Naive thymus-derived CD4-positive, alpha-beta T cell (primary cell): Measurements from ENCODE around the gene RPTOR. TPM values are rescaled to one million over a fixed set of nuclear protein-coding genes. Genes with fewer than 3 reads are reported as not detected.

Source experiments
- ATAC-seq: fragments of 150-1000 bp; cut with Tn5 transposase; 2 replicates; pipeline ENCODE4 v1.10.0; 2021; ENCODE audit warnings: mild to moderate bottlenecking, moderate library complexity
- CTCF ChIA-PET: fragments of 350-600 bp; sonication (Branson Sonifier 250); formaldehyde crosslinking; loops from one replicate; lab custom pipeline; 2021; ENCODE audit warnings: antibody characterized with exemption; lab: Charles Lee
- POLR2A ChIA-PET: fragments of 350-600 bp; sonication (Branson Sonifier 250); formaldehyde crosslinking; loops from one replicate; lab custom pipeline; 2021; ENCODE audit warnings: antibody characterized with exemption, inconsistent platforms; lab: Charles Lee
- DNase-seq, 9 donors: peaks; one replicate each; pipeline versions ENCODE4 v3.0.0 to v3.0.0-alpha.2; 2020 to 2022; ENCODE audit warnings: mixed read lengths in 1 of 9
- H3K27ac ChIP-seq: one replicate; pipeline ENCODE4 v1.7.0; 2013; ENCODE audit warnings: mild to moderate bottlenecking, low read depth, low read length, moderate library complexity
- H3K27me3 ChIP-seq, 2 donors: one replicate each; pipeline ENCODE4 v1.7.0; 2013; ENCODE audit warnings: low read length in 2 of 2, mild to moderate bottlenecking in 2 of 2, moderate library complexity in 2 of 2; ENCODE audit not compliant: control insufficient read depth in 2 of 2, insufficient read depth in 2 of 2
- H3K36me3 ChIP-seq, 3 experiments: 1 replicate in 2 of 3; 2 replicates in 1 of 3; pipeline ENCODE4 v1.7.0; 2013; ENCODE audit warnings: low read length in 3 of 3, mild to moderate bottlenecking in 3 of 3, moderate library complexity in 1 of 3; ENCODE audit not compliant: insufficient read depth in 3 of 3, control insufficient read depth in 2 of 3
- H3K4me1 ChIP-seq, 2 donors: one replicate each; pipeline ENCODE4 v1.7.0; 2013; ENCODE audit warnings: low read length in 2 of 2, mild to moderate bottlenecking in 2 of 2, moderate library complexity in 1 of 2; ENCODE audit not compliant: control insufficient read depth in 2 of 2, insufficient read depth in 2 of 2
- H3K4me3 ChIP-seq: 2 replicates; pipeline ENCODE4 v1.7.0; 2013; ENCODE audit warnings: mild to moderate bottlenecking, low read length
- H3K9me3 ChIP-seq, 3 experiments: 1 replicate in 2 of 3; 2 replicates in 1 of 3; pipeline ENCODE4 v1.7.0; 2013; ENCODE audit warnings: low read length in 3 of 3; ENCODE audit not compliant: control insufficient read depth in 2 of 3
- H3K27ac Mint-ChIP-seq, 9 donors: one replicate each; pipeline ENCODE4 v1.8.0; 2020 to 2022; ENCODE audit warnings: mixed read lengths in 9 of 9, mild to moderate bottlenecking in 8 of 9, moderate library complexity in 5 of 9, inconsistent platforms in 2 of 9
- H3K27me3 Mint-ChIP-seq, 5 donors: one replicate each; pipeline ENCODE4 v1.8.0; 2021 to 2022; ENCODE audit warnings: mixed read lengths in 5 of 5, mild to moderate bottlenecking in 1 of 5
- H3K36me3 Mint-ChIP-seq, 5 donors: one replicate each; pipeline ENCODE4 v1.8.0; 2020 to 2022; ENCODE audit warnings: mixed read lengths in 5 of 5, mild to moderate bottlenecking in 3 of 5, inconsistent platforms in 1 of 5
- H3K4me1 Mint-ChIP-seq, 7 donors: one replicate each; pipeline ENCODE4 v1.8.0; 2020 to 2022; ENCODE audit warnings: mixed read lengths in 7 of 7, mild to moderate bottlenecking in 3 of 7, inconsistent platforms in 1 of 7
- H3K4me3 Mint-ChIP-seq, 10 donors: one replicate each; pipeline ENCODE4 v1.8.0; 2020 to 2022; ENCODE audit warnings: mild to moderate bottlenecking in 10 of 10, mixed read lengths in 10 of 10, moderate library complexity in 6 of 10, inconsistent platforms in 2 of 10
- H3K9me3 Mint-ChIP-seq, 11 donors: one replicate each; pipeline ENCODE4 v1.8.0; 2020 to 2022; ENCODE audit warnings: mixed read lengths in 11 of 11, mild to moderate bottlenecking in 4 of 11, inconsistent platforms in 1 of 11, moderate library complexity in 1 of 11
- intact Hi-C, 2 donors: fragments of 100-400 bp; cut with micrococcal nuclease; formaldehyde crosslinking; loops; one replicate each; pipeline ENCODE4 v1.15.1; 2023
- polyA plus RNA-seq, 2 donors: library from polyadenylated mRNA; unstranded; fragments of 300-500 nt; fragmentation: Illumina TruSeq; gene quantifications; one replicate each; pipeline ENCODE4 v1.2.3, GENCODE V29; 2021
- total RNA-seq, 6 experiments: library from RNA in 5 of 6; stranded (reverse) in 5 of 6; gene quantifications; 1 replicate in 5 of 6; 2 replicates in 1 of 6; pipeline ENCODE4 v1.2.3 and lab custom pipeline; 2021 to 2026

The RPTOR gene
- total and polyA plus RNA-seq, 7 experiments from 2014 or later: 10.9 to 89.8 (median 59.9) TPM

DNA sequence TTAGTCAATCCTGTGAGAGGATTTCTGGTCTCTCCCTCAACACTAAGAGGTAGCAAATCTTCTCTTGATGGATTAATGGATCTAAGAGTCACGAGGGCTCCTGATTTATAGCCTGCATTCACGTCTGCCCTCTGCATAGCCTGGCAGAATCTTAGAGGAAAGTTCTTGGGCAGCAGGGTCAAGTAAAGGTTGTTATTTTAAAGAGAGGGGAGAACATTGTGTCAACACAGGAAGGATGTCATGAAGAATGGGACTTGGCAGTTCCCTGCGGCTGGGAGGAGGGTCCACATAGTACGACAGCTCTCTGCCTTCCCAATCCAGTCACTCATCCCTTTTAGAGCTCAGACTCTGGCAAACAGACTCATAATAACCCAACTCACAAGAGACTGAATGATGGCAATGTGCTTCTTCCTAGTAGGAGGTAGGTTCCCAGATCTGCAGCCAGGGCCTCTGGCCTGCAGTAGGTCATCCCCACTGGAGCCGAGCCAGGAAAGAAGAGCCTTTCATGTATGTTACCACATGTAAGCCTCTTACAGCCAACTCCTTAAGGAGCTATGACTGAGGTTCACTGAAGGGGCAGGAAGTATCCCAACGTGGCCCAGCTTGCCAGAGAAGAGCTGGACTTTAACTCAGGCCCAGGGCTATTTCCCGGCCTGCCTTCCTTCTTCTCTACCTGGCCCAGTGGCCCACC is 25.4 kb upstream of the RPTOR start:
- no peak overlapping the region for H3K27ac Mint-ChIP-seq
- CTCF ChIA-PET: no interaction called here
- no peak overlapping the region for H3K4me3 Mint-ChIP-seq
- H3K27ac ChIP-seq: no peak overlapping the region
- H3K36me3 Mint-ChIP-seq: no peaks in the 10 kb centered on the region
- no peaks in the 10 kb centered on the region for H3K9me3 ChIP-seq
- H3K4me1 Mint-ChIP-seq: no peaks in the 10 kb centered on the region
- H3K4me3 ChIP-seq: no peak overlapping the region
- H3K4me1 ChIP-seq: no peaks in the 10 kb centered on the region
- DNase-seq (no peak), ATAC-seq (no peak)
- peaks cover 0 to 6% (median 0%) of the 10 kb centered on the region in 5 donors for H3K27me3 Mint-ChIP-seq
- no peaks in the 10 kb centered on the region for H3K27me3 ChIP-seq
- H3K36me3 ChIP-seq: no peaks in the 10 kb centered on the region
- POLR2A ChIA-PET: no interaction called here
- H3K9me3 Mint-ChIP-seq: no peaks in the 10 kb centered on the region
- intact Hi-C loops: no loop called here

- no peak overlapping the region for H3K4me3 Mint-ChIP-seq
- peaks cover 0 to 15% (median 1%) of the 10 kb centered on the region in 5 donors for H3K27me3 Mint-ChIP-seq
- CTCF ChIA-PET: no interaction called here
- Histone ChIP-seq H3K27ac (no peak overlapping the region), H3K4me3 (no peak overlapping the region), H3K9me3 (no peaks in the 10 kb centered on the region), H3K27me3 (no peaks in the 10 kb centered on the region), H3K4me1 (no peaks in the 10 kb centered on the region), H3K36me3 (no peaks in the 10 kb centered on the region)
- intact Hi-C loops: no loop called here
- ATAC-seq (no peak), DNase-seq (no peak)
- no peak overlapping the region for H3K27ac Mint-ChIP-seq
- POLR2A ChIA-PET: no interaction called here
- no peaks in the 10 kb centered on the region for H3K9me3 Mint-ChIP-seq
- no peaks in the 10 kb centered on the region for H3K4me1 Mint-ChIP-seq
- H3K36me3 Mint-ChIP-seq: no peaks in the 10 kb centered on the region
Observed at GRCh38 chr17:80520810-80521455, 23.7 kb upstream of the RPTOR start.

DNA sequence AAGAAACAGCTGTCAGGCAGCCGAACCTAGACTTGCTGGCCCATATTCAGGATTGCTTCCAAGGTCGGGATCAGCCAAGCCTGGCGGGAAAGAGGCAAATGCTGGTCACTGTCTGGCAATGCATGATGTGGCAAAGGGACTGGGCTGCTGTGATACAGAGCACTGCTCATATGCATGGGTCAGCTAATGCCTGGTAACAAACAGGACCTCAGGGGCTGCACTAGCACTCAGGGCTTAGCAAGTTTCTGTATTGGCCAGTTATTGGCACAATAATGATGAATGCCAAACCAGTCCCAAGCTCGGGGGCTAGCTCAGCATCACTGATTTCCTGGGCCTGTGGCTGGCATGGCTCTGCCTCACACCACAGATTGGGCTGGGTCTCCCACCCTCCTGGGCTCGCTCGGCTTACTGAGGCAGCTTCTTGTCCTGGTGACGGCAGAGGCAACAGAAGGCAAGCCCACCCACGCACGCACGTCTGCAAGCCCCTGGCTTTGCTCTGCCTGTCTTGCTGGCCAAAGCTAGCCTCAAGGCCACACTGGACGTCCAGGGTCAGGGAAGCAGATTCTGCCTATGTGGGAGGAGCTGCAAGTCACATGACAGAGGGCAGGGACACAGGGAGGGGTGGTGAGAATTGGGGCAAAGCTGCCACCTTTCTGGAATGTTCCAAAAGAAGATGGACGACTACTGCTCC is 21.4 kb upstream of the RPTOR start:
- Histone ChIP-seq H3K9me3 (no peaks in the 10 kb centered on the region), H3K27me3 (no peaks in the 10 kb centered on the region), H3K36me3 (no peaks in the 10 kb centered on the region), H3K4me3 (no peak overlapping the region), H3K4me1 (no peaks in the 10 kb centered on the region), H3K27ac (no peak overlapping the region)
- Mint-ChIP-seq H3K36me3 (no peaks in the 10 kb centered on the region), H3K9me3 (no peaks in the 10 kb centered on the region), H3K4me1 (no peaks in the 10 kb centered on the region), H3K27me3 (peaks cover 11 to 30% (median 16%) of the 10 kb centered on the region in 5 donors), H3K4me3 (no peak overlapping the region), H3K27ac (no peak overlapping the region)
- ATAC-seq (no peak), DNase-seq (no peak)
- intact Hi-C loops: no loop called here
- POLR2A ChIA-PET: no interaction called here
- CTCF ChIA-PET: no interaction called here

DNA sequence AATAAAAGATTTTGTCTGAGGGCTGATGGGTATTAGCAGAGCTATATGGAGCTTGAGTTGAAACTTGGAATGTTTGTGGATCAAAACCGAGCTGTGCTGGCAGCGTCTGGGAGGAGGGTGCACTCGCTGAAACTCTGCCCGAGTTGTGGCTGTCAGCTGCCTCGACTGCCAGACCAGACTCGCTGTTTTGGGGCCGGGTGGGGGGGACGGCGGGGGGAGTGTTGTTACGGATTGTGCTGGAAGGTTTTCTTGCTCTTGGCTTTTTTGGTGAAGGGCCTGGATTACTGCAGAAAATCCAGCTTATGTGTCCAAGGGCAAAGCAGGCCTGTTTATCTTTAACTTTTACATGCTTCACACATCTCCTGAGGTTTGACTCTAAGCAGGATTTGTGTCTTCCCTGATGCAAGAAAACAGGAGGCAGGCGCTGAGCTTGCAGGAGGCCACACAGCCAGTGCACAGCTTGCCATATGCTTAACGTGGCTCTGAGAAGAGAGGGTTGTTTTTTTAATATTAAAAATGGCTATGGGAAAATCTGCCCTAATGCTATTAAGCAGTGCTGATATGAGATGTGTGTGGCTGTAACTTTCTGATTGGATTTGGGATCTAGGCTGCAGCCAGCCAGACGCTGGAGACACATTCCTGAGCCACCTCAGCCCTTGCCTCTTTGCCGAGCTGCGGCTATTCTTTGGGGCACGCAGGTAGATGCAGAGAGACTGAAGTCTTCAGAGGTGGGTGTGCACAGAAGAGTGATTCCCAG is 20.5 kb upstream of the RPTOR start:
- no peak for DNase-seq
- peaks cover 0 to 2% (median 0%) of the 10 kb centered on the region in 11 donors for H3K9me3 Mint-ChIP-seq
- H3K36me3 ChIP-seq: no peaks in the 10 kb centered on the region
- no peaks in the 10 kb centered on the region for H3K9me3 ChIP-seq
- ATAC-seq: no peak
- H3K4me1 ChIP-seq: no peaks in the 10 kb centered on the region
- intact Hi-C loops: no loop called here
- no peak overlapping the region for H3K27ac Mint-ChIP-seq
- H3K27ac ChIP-seq: no peak overlapping the region
- no peaks in the 10 kb centered on the region for H3K36me3 Mint-ChIP-seq
- H3K27me3 ChIP-seq: no peaks in the 10 kb centered on the region
- no peaks in the 10 kb centered on the region for H3K4me1 Mint-ChIP-seq
- H3K27me3 Mint-ChIP-seq: peaks cover 11 to 33% (median 16%) of the 10 kb centered on the region in 5 donors
- no peak overlapping the region for H3K4me3 ChIP-seq
- ChIA-PET CTCF (no interaction called here), POLR2A (no interaction called here)
- H3K4me3 Mint-ChIP-seq: no peak overlapping the region

DNA sequence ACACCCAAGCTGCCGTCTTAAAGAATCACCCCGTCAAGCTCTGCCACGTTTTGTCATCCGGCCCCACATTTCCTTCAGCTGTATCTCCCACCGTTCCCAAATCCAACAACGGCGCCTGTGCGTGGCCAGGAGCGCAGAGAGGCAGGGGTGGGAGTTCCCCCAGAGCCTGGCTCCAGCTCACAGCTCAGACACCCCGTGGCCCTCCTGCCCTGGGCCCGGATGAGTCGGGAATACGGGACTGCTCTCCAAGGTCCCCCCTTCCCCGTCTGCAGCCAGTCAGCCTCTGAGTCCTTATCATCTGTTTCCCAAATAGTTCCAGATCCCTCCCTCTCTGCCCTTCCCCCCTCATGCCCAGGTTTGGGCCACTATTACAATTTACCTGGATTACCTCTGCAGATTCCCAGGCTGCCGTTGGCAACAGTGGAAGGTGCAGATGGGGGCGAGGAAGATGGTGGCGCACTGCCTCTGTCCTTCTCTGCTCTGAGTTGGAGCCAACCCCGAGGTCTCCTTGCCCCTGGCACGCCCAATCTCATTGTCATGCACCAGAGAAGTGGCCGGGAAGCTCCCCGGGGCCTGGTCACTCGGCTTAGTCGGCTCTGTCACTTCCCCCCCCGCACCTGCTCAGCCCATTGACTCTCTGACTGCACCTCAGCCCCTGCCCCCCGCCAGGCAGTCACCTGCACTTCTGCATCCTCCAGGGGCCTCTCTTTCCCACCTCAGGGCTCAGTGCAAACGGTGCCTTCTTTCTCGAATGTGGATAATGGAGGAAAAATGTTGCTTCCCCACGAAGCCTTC is 18.3 kb upstream of the RPTOR start:
- DNase-seq (no peak), ATAC-seq (no peak)
- intact Hi-C loops: loop anchor here in 1 of 2 donors (5.0 kb wide), 1 partner anchor 44 kb away; no protein-coding TSS in a partner anchor
- H3K4me3 ChIP-seq: no peak overlapping the region
- ChIA-PET POLR2A (no interaction called here), CTCF (no interaction called here)
- no peak overlapping the region for H3K27ac Mint-ChIP-seq
- H3K9me3 ChIP-seq: no peaks in the 10 kb centered on the region
- no peak overlapping the region for H3K4me3 Mint-ChIP-seq
- H3K27me3 ChIP-seq: no peaks in the 10 kb centered on the region
- H3K4me1 Mint-ChIP-seq: no peaks in the 10 kb centered on the region
- no peaks in the 10 kb centered on the region for H3K36me3 Mint-ChIP-seq
- H3K27me3 Mint-ChIP-seq: peaks cover 11 to 33% (median 16%) of the 10 kb centered on the region in 5 donors
- H3K9me3 Mint-ChIP-seq: peaks cover 0 to 2% (median 0%) of the 10 kb centered on the region in 11 donors
- no peaks in the 10 kb centered on the region for H3K36me3 ChIP-seq
- H3K27ac ChIP-seq: no peak overlapping the region
- no peaks in the 10 kb centered on the region for H3K4me1 ChIP-seq

- intact Hi-C loops: loop anchor here in 1 of 2 donors (5.0 kb wide), 1 partner anchor 45 kb away; no protein-coding TSS in a partner anchor
- Histone ChIP-seq H3K9me3 (no peaks in the 10 kb centered on the region), H3K36me3 (no peaks in the 10 kb centered on the region), H3K27ac (no peak overlapping the region), H3K4me1 (no peaks in the 10 kb centered on the region), H3K27me3 (no peaks in the 10 kb centered on the region), H3K4me3 (no peak overlapping the region)
- H3K9me3 Mint-ChIP-seq: peaks cover 0 to 2% (median 0%) of the 10 kb centered on the region in 11 donors
- peaks cover 11 to 33% (median 16%) of the 10 kb centered on the region in 5 donors for H3K27me3 Mint-ChIP-seq
- H3K27ac Mint-ChIP-seq: no peak overlapping the region
- DNase-seq (no peak), ATAC-seq (no peak)
- POLR2A ChIA-PET: no interaction called here
- no peaks in the 10 kb centered on the region for H3K4me1 Mint-ChIP-seq
- no peaks in the 10 kb centered on the region for H3K36me3 Mint-ChIP-seq
- H3K4me3 Mint-ChIP-seq: no peak overlapping the region
- CTCF ChIA-PET: no interaction called here
Observed at GRCh38 chr17:80527016-80527645, 17.5 kb upstream of the RPTOR start.
